Measurements from ENCODE around the gene COL1A2.
A peak's percentile ranks its signal among the peaks of the same experiment; 100 is the strongest.

Gene COL1A2

DNA sequence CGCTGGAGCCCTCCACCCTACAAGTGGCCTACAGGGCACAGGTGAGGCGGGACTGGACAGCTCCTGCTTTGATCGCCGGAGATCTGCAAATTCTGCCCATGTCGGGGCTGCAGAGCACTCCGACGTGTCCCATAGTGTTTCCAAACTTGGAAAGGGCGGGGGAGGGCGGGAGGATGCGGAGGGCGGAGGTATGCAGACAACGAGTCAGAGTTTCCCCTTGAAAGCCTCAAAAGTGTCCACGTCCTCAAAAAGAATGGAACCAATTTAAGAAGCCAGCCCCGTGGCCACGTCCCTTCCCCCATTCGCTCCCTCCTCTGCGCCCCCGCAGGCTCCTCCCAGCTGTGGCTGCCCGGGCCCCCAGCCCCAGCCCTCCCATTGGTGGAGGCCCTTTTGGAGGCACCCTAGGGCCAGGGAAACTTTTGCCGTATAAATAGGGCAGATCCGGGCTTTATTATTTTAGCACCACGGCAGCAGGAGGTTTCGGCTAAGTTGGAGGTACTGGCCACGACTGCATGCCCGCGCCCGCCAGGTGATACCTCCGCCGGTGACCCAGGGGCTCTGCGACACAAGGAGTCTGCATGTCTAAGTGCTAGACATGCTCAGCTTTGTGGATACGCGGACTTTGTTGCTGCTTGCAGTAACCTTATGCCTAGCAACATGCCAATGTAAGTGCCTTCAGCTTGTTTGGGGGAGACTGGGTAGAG is at the start of gene COL1A2:
Gene COL1A2, plus strand, starts transcription at position 459 of the 704 bp plus-strand sequence. Its CDS starts 137 bp downstream, at position 596.
- peak; percentile 23 for DNase-seq

DNA sequence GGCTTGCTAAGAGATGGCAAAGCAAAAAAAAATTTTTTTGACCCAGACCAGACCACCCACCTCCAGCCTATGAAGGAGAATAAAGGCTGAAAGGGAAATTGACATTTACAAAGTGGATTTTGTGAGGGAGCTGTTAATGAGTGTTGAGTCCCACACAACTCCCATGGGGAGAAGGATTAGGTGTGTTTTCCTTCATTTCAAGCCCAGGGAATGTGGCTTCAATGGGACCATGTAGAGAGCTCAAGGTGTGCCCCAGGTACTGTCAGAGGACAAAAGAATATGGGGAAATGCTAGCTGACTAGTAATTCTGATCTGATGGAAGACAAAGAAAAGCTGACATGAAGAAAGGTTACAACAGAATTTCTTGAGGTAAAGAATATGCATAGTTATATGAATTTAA is 48.8 kb upstream of the COL1A2 start:
- no peak for DNase-seq

DNA sequence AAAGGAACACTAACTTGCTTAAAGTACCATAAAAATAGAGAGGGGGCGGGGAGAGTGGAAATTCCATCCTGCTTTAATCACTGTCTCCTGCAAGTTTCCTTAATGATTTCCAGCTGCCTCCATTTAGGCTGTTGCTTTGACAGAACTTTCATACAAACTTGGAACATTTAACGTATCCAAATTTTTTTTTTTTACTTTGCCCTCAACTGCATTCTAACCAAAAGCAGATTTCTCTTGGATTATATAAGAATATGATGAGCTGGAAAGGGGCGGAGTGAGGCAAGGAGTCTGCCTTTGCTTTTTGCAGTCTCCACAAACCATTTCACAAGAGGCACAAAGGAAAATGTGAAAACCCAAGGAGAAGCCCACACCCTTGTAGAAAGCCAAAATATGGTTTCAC is 46.6 kb upstream of the COL1A2 start:
- no peak for DNase-seq

DNA sequence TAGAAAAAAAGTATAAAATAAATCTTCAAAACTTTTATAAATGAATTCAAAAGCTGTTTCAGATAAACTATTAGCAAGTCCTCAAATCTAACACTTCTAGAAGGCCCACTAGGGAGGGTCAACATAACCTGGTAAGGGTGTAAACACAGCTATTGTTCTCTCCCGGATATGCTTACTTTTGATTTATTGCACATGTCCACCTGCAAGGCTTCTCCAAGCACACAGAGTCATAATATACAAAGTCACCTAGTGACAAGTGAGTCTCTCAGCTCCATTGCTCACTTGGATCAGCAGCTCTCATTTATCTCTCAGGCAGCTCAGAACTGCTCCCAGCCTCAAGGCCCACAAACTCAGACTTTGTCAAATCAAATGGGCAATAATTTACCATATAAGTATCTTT is 44.0 kb upstream of the COL1A2 start:
- DNase-seq, result no peak

DNA sequence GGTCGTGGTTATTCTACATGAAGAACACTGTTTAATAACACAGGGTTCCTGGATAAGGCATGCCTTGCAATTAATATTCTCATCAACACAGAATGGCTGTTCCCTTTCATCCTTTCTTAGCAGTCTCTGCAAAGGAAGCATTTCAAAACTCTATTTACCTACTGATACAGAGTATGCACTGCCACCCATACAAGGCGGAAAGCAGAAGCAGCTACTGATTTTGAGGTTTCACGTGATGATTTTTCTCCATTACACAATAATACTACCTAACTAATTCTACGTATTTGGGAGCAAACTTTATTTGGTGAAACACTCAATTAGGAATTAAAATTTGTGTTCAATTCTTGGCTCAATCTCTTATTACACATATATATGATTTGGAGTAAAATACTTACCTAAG is 43.0 kb upstream of the COL1A2 start:
- DNase-seq, result no peak

DNA sequence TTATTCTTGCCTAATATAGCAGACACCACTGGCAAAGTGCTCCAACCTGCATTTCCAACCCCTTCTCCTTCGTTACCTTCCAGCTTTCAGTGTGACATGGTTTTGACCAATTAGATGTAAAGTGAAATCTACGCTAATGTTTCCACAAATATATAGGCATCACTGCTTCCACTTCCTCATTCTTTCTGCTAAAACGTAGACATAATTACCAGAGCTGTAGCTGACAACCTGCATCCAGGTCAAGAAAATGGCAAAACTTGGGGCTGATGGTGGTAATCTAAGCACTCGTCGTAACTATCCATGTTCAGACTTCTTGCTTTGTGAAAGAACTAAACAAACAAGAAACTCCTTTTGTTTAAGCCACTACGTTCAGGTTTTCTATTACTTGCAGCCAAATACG is 41.8 kb upstream of the COL1A2 start:
- DNase-seq, result no peak

DNA sequence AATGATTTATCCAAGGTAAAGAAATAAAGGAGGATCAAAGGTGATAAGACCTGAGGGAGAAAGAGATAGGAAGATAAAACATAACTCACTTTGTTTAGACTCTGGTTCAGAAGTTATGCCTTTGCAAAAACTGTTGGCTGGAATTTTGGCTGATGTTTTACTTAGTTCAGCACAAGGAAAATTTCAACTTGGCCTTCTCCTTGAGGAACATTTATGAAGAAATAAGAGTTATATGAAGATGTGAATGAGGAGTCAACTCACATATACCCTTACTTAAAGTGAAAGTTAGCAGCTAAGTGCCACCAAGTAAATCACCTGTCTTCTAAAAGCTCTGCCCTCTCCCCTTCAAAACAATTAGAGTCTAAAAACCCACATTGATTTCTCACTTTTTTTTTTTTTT is 39.7 kb upstream of the COL1A2 start:
- DNase-seq, result no peak

DNA sequence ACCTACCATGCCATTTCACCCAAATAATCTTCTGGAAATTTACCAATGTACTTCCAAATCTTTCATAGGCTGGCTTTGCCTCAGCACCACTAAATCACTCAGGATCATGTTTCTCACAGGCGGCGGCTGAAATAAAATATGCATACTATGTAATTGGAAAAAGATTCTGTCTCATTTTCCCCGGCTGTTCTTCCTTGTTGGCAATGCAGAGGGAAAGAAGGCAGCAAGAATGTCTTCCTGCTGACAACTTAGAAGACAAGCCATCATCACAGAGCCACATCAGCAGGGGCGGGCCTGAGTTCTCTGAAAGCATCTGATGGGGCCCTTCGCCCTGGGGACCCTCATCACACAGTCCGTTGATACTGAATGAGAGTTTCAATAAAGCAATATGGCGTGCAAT is 39.2 kb upstream of the COL1A2 start:
- DNase-seq, result no peak

DNA sequence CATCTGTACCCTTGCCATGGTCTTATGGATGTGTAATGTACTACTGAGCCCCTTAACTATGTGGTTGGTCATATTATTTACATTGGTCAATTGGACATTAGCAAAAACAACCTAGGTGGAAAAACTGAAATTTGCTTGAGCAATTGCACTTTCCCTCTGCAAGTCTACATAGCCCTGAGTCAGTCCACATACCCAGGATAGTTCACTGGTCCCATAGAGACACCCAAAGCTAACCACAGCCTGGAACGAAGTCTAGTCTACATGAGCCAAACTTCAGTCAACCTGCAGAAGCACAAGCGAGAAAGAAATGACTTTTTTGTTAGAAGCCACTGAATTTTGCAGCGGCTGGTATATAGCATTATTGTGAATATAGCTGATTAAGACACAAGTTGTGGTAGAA is 37.6 kb upstream of the COL1A2 start:
- no peak for DNase-seq

DNA sequence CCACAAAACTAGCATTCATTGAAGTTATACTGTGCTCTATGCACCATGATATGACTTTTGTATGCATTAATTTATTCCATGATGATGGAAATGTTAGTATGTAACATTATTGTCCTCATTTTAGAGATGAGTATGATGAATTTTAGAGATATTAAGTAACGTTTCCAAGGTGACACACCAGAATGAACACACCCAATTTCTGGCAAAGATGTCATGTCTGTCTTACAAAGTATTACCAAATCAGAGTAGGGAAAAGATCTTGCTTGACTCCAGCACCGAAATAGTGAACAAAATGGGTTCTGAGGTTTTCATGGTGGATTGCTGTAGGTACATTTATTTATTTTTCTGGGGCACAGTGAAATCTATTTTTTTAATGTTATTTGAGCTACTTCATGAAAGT is 33.8 kb upstream of the COL1A2 start:
- no peak for DNase-seq

DNA sequence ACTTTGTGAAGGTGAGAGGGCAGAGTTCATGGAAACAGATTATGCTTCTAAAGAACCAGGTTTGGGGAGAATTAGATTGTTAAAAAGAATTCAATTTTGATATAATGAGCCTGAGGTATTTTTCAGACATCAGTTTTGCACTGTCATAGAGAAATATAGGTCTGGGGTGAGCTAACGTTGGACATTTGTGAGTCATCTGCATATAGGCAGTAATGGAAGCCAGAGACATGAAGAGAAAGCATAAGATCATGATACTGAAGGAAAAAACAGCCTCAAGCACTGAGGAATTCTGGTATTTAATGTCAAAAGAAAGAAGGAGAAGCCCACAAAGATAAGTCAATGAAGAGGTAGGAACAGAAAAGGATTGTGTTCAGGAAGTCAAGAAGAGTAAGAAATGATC is 32.4 kb upstream of the COL1A2 start:
- no peak for DNase-seq

DNA sequence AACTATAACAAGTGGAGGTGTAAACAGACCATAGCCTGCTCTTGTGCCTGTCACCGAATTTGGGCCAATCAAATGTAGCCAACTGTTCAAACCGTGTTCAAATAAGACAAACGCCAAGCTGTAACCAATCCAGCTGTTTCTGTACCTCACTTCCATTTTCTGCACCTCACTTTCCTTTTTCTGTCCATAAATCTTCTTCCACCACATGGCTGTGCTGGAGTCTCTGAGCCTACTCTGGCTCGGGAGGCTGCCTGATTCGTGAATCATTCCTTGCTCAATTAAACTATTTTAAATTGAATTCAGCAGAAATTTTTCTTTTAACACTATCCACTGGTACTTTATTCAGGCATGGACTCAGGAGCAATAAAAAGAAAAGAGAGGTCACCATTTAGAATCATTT is 29.9 kb upstream of the COL1A2 start:
- DNase-seq, result no peak

DNA sequence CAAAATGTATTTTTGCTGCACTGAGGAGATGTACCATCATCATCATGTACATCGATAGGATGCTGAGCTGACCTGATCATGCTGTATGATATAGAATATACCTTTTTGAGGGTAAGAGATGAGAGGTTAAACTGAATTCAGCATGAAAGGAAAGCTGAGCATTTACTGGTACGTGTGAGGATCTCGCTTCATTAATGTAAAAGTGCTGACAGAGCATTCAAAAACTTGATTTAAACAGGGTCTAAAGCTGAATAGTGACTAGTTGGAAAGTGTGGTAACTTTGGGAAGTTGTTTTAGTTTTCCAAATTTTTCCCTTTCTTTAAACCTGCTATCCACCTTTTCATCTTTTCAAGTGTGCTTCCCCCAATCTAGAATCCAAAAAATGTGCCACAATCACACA is 28.5 kb upstream of the COL1A2 start:
- DNase-seq, result no peak

DNA sequence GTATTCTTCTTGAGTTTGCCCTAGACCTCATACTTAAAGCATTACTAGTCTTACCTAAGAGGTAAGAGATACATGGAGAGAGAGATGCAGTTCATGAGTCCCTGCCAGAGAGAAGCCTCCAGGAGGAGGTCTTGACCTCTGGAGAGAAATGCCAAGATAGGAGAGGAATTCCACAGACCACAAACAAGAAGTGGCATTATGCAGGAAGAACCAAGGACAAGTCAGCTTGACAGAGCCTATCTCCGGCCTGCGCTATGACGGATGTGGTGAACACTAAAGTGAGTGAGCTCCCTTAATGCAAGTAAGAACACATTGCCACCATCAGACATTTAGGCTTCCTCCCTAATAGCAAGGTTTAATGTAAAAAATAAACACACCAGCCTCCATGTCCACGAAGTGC is 27.9 kb upstream of the COL1A2 start:
- no peak for DNase-seq

DNA sequence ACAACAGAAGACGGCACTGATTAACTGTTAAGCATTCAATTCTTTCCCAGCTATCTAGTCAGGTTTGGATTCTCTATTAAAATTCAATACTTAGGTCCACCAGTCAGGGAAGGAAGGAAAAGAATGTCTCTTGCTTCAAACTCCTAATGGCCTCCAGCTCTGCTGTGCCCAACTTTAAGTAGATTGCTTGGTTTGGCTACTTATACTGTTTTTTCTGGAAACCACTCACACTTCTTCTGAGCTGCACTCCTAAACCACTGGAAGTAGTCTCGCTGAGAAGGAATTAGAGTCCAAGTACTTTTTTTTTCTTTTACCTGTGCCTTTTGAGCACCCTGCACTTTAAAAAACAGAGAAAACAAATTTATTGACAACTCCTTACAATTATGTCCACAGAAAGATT is 26.7 kb upstream of the COL1A2 start:
- DNase-seq, result no peak

DNA sequence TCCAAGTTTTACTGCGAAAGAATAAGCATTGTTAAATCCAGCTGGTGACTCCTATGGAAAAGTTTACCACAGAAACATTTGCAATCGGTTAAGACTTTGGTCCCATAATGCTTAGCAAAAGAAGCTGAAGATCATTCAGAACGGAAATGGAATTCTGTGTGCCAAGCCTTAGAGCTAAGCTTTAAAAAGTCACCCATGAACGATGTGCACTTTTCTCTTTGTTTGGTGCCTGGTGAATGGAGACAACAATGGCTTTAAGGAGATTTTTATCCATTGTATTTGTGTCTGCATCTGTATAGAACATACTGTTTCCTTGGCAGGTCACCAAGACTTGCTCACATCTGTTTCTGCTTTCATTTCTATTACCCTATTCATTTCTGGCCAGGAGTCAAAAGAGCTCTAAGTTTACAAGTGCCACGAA is 26.3 kb upstream of the COL1A2 start:
- no peak for DNase-seq

DNA sequence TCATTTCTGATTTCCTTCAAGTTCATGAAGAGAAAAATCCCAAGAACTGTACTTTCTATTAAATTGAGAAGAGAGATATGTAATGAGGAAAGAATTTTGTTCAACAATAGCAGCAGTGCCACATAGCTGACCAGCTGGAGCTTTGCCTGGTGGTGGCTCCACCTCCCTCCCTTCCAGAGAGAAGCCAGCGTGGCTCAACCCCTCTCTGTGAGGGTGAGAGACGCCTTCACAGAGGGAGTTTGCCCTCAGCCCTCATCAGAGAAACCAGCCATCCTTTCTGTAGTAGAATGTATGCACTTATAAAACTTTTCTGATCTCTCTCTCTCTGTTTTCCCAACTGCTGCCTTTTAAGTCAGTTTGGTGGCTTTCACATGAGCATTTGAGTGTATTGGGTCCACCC is 20.5 kb upstream of the COL1A2 start:
- no peak for DNase-seq

DNA sequence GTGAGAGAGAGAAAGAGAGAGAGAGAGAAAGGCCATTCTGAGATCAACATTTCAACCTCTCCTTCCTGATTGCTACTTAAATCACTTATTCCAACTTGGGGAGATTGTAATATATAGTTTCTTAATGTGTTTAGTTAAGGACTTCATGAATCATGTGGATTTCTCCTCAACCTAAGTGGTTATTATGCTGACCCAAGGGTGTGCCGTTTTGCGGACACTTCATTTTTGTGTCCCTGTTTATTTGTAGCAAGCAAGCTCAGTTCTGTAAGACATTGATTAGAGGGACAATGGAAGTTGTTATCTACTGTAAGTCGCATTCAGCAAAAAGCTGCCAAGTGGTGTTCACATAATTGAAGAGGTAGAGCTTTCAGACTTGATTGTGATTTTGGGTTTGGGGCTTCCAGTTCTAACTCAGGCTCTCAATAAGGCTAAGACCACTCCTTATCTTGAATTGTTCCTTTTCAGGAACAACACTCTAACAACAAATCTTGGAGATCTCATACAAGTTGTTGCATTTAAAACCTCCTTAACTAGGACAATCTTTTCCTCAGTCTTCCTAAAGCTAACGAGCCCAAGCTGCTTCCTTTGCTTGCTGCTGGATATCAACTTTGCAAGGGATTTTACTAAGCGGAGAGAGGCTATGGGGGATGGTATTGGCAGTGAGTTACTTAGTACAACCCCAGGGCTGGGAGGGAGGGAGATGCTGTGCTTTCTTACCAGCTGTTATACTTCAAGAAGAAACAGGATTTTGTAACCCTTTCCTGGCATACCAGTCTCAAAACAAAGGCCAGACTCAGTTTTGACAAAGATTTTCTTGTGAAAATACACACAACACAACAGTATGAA is 19.8 kb upstream of the COL1A2 start:
- no peak for DNase-seq

DNA sequence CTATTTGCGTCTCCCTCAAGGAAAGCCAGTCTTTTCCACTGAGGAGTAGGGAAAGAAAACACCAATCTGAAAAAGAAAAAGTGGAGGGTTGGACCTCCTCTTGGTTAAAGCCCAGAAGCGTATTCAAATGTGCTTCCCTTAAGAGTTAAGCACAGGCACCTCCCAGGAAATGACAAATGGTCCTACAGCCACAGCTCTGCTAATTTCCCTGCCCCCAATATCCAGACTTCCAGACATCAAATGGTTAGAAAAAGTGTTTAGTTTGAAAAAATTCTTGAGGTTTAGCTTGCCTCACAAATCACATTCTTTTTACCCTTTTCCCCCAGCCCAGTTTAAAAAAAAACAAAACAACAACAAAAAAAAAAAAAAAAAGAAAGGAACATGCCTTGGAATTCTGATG is 19.0 kb upstream of the COL1A2 start:
- no peak for DNase-seq

DNA sequence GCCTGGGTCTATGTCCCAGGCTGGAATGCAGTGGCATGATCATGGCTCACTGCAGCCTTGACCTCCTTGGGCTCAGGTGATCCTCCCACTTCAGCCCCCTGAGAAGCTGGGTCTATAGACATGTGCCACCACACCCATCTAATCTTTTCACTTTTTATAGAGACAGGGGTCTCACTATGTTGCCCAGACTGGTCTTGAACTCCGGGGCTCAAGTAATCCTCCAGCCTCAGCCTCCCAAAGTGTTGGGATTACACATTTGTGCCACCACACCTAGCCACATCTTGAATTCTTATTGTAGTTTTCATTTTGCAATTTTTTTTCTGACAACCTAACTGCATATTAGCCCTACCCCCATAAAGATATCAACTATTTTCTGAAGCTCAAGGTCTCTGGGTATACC is 18.4 kb upstream of the COL1A2 start:
- no peak for DNase-seq

DNA sequence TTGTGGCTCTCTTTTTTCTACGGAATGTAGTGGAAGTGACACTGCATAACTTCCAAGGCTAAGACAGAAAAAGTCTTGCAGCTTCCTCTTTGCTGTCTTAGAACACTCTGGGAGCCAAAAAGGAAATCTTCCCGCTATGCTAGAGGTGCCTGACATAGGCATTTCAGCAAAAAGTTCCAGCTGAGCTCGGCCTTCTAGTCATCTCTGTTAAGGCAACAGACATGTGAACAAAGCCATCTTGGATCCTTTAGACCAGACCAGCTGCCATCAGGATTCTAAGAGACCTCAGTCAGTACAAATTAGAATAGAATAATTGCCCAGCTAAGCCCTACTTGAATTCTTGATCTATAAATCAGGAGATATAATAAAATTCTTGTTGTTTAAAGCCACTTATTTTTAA is 16.3 kb upstream of the COL1A2 start:
- no peak for DNase-seq

DNA sequence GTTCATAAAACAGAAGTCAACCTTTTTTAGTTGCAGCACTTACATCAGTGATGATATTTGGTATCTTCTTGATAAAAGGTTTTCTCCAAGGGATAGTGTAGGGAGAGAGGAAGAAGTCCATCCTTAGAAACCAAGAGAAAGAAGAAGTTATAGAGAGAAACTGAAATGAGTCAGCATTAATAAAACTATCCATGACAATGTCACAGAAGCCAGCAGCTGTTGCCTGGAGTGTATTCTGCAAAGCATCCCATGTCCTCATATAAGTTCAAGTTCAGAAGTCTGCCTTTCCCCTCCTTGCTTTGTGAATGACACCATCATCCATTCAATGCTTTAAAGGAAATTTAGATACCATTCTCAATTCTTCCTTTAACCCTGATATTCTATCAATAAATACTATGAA is 14.4 kb upstream of the COL1A2 start:
- no peak for DNase-seq

DNA sequence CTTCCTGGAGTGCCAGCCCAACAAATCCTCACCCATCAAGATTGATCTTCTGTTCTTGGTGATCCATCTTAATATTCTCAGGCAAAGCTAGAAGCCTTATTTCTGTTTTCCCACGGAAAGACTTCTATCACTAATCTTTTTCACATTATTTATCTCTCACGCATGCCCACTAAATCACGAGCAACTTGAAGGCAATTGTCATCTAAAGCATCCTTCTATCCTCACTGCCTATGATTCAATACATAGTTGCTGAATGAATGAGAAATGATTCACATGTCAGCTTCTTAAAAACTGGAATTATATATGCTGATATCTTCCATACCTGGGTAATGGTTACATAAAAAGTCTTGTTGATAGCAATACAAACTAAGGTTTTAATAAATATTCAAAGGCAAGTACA is 12.6 kb upstream of the COL1A2 start:
- no peak for DNase-seq

DNA sequence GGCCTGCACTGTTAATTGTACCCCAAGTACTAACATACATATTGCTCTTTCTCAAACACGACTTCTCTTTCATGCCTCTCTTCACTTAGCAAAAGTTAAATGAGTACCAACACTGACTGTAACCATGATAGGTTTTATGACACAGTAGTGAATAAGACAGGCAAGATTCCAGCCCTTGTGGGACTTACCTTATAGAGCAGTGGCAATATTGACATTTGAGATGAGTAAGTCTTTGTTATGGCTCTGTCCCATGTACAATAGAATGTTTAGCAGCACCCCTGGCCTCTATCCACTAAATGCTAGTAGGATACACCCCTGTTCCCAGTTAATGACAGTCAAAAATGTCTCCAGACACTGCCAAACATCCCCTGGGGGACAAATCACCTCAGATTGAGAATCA is 11.9 kb upstream of the COL1A2 start:
- DNase-seq, result no peak

DNA sequence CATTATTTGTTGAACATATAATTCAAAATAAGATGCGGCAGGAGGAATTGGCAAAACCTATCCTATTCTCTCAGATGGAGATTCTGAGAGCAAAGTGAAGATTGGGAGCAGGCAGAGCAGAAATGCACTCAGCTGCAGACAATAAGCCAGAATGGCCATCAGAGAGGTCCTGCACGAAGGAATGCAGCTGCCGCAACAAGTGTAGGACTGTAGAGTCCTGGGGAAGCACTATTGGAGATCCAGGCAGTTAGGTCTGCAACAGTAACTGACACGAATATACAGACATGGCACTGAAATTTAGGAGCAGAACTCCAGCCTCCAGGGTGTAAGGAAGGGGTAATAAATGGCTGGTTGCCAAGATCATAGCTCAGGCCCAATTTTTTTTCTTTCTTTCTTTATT is 10.4 kb upstream of the COL1A2 start:
- no peak for DNase-seq
